ENCODE results near the gene SLC9A9. TPM values are rescaled to one million over a fixed set of nuclear protein-coding genes. Genes with fewer than 3 reads are reported as not detected.

Gene SLC9A9
- total RNA-seq, 1 experiment from 2014 or later = 1.4 TPM

GRCh38 chr3:143770391-143770790 lies 77.9 kb downstream of the SLC9A9 start:
- Histone ChIP-seq H3K9me3 (ENCODE audit: low read depth, low read length, poor library complexity, severe bottlenecking) (no peaks in the 10 kb centered on the region), H3K36me3 (ENCODE audit: insufficient read depth, low read length, poor library complexity, severe bottlenecking) (no peaks in the 10 kb centered on the region), H3K27me3 (replicated peaks; ENCODE audit: insufficient read depth, low read depth, low read length, poor library complexity) (no peaks in the 10 kb centered on the region), H3K4me1 (ENCODE audit: insufficient read depth, low read length, poor library complexity, severe bottlenecking) (no peaks in the 10 kb centered on the region), H3K4me3 (ENCODE audit: low read depth, low read length, poor library complexity, severe bottlenecking) (no peak overlapping the region), H3K27ac (ENCODE audit: low read depth, low read length, poor library complexity, severe bottlenecking) (no peak overlapping the region)
- POLR2A ChIA-PET (ENCODE audit: low non-redundant PET) = no interaction called here
- CTCF ChIA-PET = no interaction called here
- intact Hi-C loops (cut with micrococcal nuclease; ENCODE audit: unreplicated experiment) = no loop called here
- TF ChIP-seq, protein P1, sequence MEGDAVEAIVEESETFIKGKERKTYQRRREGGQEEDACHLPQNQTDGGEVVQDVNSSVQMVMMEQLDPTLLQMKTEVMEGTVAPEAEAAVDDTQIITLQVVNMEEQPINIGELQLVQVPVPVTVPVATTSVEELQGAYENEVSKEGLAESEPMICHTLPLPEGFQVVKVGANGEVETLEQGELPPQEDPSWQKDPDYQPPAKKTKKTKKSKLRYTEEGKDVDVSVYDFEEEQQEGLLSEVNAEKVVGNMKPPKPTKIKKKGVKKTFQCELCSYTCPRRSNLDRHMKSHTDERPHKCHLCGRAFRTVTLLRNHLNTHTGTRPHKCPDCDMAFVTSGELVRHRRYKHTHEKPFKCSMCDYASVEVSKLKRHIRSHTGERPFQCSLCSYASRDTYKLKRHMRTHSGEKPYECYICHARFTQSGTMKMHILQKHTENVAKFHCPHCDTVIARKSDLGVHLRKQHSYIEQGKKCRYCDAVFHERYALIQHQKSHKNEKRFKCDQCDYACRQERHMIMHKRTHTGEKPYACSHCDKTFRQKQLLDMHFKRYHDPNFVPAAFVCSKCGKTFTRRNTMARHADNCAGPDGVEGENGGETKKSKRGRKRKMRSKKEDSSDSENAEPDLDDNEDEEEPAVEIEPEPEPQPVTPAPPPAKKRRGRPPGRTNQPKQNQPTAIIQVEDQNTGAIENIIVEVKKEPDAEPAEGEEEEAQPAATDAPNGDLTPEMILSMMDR (conservative IDR thresholded peaks at IDR 0.05; ENCODE audit: low read depth, low read length) = no peak
- TF ChIP-seq EZH2 (IDR thresholded peaks at IDR 0.05; ENCODE audit: borderline replicate concordance, low read depth, low read length, poor library complexity, severe bottlenecking) = no peak
- no peak for DNase-seq (ENCODE audit: low spot score)
- BruUV-seq (replicated peaks) = no TSS peak

- TF ChIP-seq EZH2 (IDR thresholded peaks at IDR 0.05; ENCODE audit: borderline replicate concordance, low read depth, low read length, poor library complexity, severe bottlenecking) = no peak
- TF ChIP-seq, protein P1 (conservative IDR thresholded peaks at IDR 0.05; ENCODE audit: low read depth, low read length) = no peak
- H3K4me3 ChIP-seq (ENCODE audit: low read depth, low read length, poor library complexity, severe bottlenecking) = no peak overlapping the region
- no peaks in the 10 kb centered on the region for H3K27me3 ChIP-seq (replicated peaks; ENCODE audit: insufficient read depth, low read depth, low read length, poor library complexity)
- H3K9me3 ChIP-seq (ENCODE audit: low read depth, low read length, poor library complexity, severe bottlenecking) = no peaks in the 10 kb centered on the region
- intact Hi-C loops (cut with micrococcal nuclease; ENCODE audit: unreplicated experiment) = loop anchor here (10.0 kb wide), 1 partner anchor 1185 kb away; no protein-coding TSS in a partner anchor
- ChIA-PET POLR2A (ENCODE audit: low non-redundant PET) (no interaction called here), CTCF (no interaction called here)
- DNase-seq (ENCODE audit: low spot score) = no peak
- no peak overlapping the region for H3K27ac ChIP-seq (ENCODE audit: low read depth, low read length, poor library complexity, severe bottlenecking)
- no TSS peak for BruUV-seq (replicated peaks)
- no peaks in the 10 kb centered on the region for H3K36me3 ChIP-seq (ENCODE audit: insufficient read depth, low read length, poor library complexity, severe bottlenecking)
- no peaks in the 10 kb centered on the region for H3K4me1 ChIP-seq (ENCODE audit: insufficient read depth, low read length, poor library complexity, severe bottlenecking)
Observed at GRCh38 chr3:143769616-143770015, 78.7 kb downstream of the SLC9A9 start.

GRCh38 chr3:143764840-143765239 lies 83.4 kb downstream of the SLC9A9 start:
- no peaks in the 10 kb centered on the region for H3K27me3 ChIP-seq (replicated peaks; ENCODE audit: insufficient read depth, low read depth, low read length, poor library complexity)
- intact Hi-C loops (cut with micrococcal nuclease; ENCODE audit: unreplicated experiment) = loop anchor here (10.0 kb wide), 1 partner anchor 1180 kb away; no protein-coding TSS in a partner anchor
- DNase-seq (ENCODE audit: low spot score) = no peak
- POLR2A ChIA-PET (ENCODE audit: low non-redundant PET) = no interaction called here
- no peaks in the 10 kb centered on the region for H3K36me3 ChIP-seq (ENCODE audit: insufficient read depth, low read length, poor library complexity, severe bottlenecking)
- H3K4me1 ChIP-seq (ENCODE audit: insufficient read depth, low read length, poor library complexity, severe bottlenecking) = no peaks in the 10 kb centered on the region
- no peaks in the 10 kb centered on the region for H3K9me3 ChIP-seq (ENCODE audit: low read depth, low read length, poor library complexity, severe bottlenecking)
- H3K4me3 ChIP-seq (ENCODE audit: low read depth, low read length, poor library complexity, severe bottlenecking) = no peak overlapping the region
- CTCF ChIA-PET = no interaction called here
- H3K27ac ChIP-seq (ENCODE audit: low read depth, low read length, poor library complexity, severe bottlenecking) = no peak overlapping the region
- BruUV-seq (replicated peaks) = no TSS peak
- TF ChIP-seq EZH2 (IDR thresholded peaks at IDR 0.05; ENCODE audit: borderline replicate concordance, low read depth, low read length, poor library complexity, severe bottlenecking) = no peak
- TF ChIP-seq, protein P1 (conservative IDR thresholded peaks at IDR 0.05; ENCODE audit: low read depth, low read length) = no peak
